ENCODE data around the gene NT5C1A.

NT5C1A gene

GRCh38 chr1:39633422-39633821 lies 38.5 kb downstream of the NT5C1A start (continued):
- TF ChIP-seq CSRNP3 (CRISPR knock-in tag; IDR thresholded peaks at IDR 0.05), result no peak
- TF ChIP-seq SNAI2 (CRISPR knock-in tag; IDR thresholded peaks at IDR 0.05), result no peak
- no peak for TF ChIP-seq ZC3H10 (CRISPR knock-in tag; IDR thresholded peaks at IDR 0.05)
- no peak for TF ChIP-seq OSR1 (CRISPR knock-in tag; IDR thresholded peaks at IDR 0.05)

GRCh38 chr1:39632682-39633417 lies 39.1 kb downstream of the NT5C1A start:
- TF ChIP-seq RARB (CRISPR knock-in tag; IDR thresholded peaks at IDR 0.05), result no peak
- ATAC-seq, result no peak

- ATAC-seq, result no peak
- TF ChIP-seq PPARA (CRISPR knock-in tag; IDR thresholded peaks at IDR 0.05; ENCODE audit: borderline replicate concordance) (no peak), ISL1 (CRISPR knock-in tag; IDR thresholded peaks at IDR 0.05) (no peak), TOX (CRISPR knock-in tag; IDR thresholded peaks at IDR 0.05; ENCODE audit: borderline replicate concordance) (no peak), ZC3H10 (CRISPR knock-in tag; IDR thresholded peaks at IDR 0.05) (no peak), ZFP30 (CRISPR knock-in tag; IDR thresholded peaks at IDR 0.05) (no peak), ARNTL (CRISPR knock-in tag; IDR thresholded peaks at IDR 0.05; ENCODE audit: borderline replicate concordance, low read depth) (no peak), ZNF70 (CRISPR knock-in tag; IDR thresholded peaks at IDR 0.05) (no peak)
Observed at GRCh38 chr1:39632323-39632681, 39.6 kb downstream of the NT5C1A start.

- no peak for ATAC-seq
- TF ChIP-seq TSHZ2 (CRISPR knock-in tag; IDR thresholded peaks at IDR 0.05) (no peak), ZFP30 (CRISPR knock-in tag; IDR thresholded peaks at IDR 0.05) (no peak), PATZ1 (CRISPR knock-in tag; IDR thresholded peaks at IDR 0.05; ENCODE audit: borderline replicate concordance) (no peak), OSR1 (CRISPR knock-in tag; IDR thresholded peaks at IDR 0.05) (no peak), PPARA (CRISPR knock-in tag; IDR thresholded peaks at IDR 0.05; ENCODE audit: borderline replicate concordance) (no peak), RARB (CRISPR knock-in tag; IDR thresholded peaks at IDR 0.05) (no peak), POU6F1 (CRISPR knock-in tag; IDR thresholded peaks at IDR 0.05; ENCODE audit: borderline replicate concordance, low read depth) (no peak), CSRNP3 (CRISPR knock-in tag; IDR thresholded peaks at IDR 0.05) (no peak), ZNF70 (CRISPR knock-in tag; IDR thresholded peaks at IDR 0.05) (no peak), BACH2 (CRISPR knock-in tag; IDR thresholded peaks at IDR 0.05; ENCODE audit: borderline replicate concordance) (no peak), SNAI2 (CRISPR knock-in tag; IDR thresholded peaks at IDR 0.05) (no peak), CSDC2 (CRISPR knock-in tag; IDR thresholded peaks at IDR 0.05) (no peak)
Observed at GRCh38 chr1:39631361-39632322, 40.3 kb downstream of the NT5C1A start.
